ENCODE measurements around the gene SETD1B.

GRCh38 chr12:121873216-121873569 lies 69.4 kb downstream of the SETD1B start:
- TF ChIP-seq, protein P1, sequence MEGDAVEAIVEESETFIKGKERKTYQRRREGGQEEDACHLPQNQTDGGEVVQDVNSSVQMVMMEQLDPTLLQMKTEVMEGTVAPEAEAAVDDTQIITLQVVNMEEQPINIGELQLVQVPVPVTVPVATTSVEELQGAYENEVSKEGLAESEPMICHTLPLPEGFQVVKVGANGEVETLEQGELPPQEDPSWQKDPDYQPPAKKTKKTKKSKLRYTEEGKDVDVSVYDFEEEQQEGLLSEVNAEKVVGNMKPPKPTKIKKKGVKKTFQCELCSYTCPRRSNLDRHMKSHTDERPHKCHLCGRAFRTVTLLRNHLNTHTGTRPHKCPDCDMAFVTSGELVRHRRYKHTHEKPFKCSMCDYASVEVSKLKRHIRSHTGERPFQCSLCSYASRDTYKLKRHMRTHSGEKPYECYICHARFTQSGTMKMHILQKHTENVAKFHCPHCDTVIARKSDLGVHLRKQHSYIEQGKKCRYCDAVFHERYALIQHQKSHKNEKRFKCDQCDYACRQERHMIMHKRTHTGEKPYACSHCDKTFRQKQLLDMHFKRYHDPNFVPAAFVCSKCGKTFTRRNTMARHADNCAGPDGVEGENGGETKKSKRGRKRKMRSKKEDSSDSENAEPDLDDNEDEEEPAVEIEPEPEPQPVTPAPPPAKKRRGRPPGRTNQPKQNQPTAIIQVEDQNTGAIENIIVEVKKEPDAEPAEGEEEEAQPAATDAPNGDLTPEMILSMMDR (IDR thresholded peaks at IDR 0.05), result no peak
- TF ChIP-seq POLR2A (IDR thresholded peaks at IDR 0.05), result no peak
